RKO (cell line): ENCODE measurements around the gene KIRREL3.

Experiments used
- DNase-seq: peaks from one replicate; pipeline ENCODE4 v3.0.0-alpha.2; 2016; ENCODE audit warnings: low spot score

KIRREL3 gene

DNA sequence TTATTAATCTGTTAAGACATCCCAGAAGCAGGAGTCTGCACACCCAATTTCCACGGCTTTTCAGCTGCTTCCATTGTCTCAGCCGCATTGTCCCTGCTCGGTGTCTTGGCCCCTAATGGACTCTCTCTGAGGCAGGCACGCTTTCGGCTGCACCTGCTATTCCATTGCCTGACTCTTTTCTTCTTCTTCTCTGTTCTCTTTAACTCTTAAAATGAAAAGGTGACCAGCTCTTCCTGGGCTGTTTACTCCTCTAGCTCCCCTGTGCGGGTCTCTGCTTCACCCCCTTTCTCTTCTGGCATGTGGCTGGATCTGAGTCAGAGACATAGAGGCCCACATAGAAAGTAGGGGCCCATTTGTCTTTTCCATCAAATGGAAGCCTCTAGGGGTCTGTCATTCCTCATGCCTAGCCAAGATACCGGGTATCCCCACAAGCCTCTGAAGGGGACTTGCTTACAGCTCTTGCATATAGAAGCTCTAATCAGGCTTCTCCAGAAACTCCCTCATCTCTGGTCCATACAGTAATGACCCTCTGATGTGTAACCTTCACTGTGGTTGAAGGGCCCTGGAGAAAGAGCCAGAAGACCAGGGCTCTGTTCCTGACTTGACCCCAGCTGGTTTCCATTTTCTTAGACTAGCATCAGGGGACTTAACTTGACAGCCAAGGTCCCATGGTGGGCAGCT lies 401.2 kb downstream of the KIRREL3 start:
- no peak for DNase-seq

DNA sequence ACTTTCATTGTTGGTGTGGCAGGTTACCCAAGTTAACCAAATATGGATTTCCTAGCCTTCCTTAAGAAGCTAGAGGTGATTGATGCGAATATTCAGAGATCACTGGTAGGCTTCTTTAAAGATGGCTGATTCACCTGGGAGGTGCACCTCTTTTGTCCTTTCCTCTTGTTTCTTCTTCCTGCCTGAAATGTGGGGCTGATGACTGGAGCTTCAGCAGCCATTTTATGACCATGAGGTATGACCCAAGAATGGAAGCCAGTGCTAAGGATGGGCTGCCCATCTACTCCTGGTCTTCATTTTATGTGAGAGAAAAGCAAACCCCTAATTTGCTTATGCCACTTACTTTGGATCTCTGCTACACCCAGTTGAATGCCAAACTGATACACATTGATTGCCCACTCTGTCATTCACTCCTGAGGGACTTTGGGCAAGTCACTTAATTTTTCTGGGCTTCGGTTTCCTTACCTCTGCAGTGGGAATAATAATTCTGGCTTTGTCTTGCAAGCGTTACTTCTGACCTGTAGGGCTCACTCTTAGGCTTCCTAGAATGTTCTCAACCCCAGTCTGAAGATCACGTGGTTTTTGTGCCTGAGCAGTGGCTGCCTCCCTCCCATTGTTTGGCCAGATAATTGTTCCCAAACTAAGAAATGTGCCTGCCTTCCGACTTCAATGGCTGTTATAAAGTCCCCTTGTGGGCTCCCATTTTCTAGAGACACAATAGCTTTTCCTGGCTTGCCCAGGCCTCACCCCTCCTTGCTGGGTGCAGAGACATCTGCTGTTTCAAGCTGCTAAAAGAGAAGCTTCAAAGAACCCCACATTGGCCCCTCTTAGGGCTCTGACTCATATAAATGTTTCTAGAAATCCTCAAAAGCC lies 402.0 kb downstream of the KIRREL3 start:
- DNase-seq: no peak

DNA sequence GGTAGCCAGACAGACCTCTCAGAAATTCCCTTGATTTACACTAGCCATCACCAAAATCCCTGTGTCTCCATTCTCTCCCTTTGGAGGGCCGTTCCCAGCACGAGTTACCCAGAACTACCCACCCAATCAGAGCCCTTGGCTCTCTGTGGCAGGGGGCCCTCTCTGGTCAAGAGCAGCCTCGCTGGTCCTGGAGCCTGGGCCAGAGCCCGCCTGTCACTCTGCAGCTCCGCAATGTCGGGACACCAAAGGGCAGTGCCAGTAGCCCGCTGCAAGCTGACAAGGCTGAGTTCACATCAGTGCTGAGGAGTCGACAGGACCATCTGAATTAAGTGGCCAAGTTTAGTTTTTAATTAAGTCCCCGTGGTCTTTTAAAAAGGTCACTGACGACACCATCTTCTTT lies 403.5 kb downstream of the KIRREL3 start:
- no peak for DNase-seq

DNA sequence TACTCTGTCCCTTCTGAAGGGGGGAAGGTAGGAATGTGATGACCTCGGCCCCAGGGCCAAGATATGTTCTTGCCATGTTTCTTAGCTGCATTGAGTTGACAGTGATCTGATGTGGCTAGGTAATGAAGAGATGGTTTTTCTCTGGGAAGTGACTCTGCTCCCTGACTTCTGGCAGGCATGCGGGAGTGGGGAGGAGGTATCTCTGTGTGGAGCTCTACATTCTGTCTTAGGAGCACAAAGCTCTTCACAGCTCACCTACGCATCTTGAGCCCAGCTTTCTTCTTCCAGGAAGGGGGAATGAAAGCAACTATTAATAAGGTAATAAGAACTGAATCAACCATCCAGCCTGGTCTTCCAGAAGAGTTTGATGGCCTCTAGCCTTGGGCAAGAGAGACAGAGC lies 404.1 kb downstream of the KIRREL3 start:
- no peak for DNase-seq

DNA sequence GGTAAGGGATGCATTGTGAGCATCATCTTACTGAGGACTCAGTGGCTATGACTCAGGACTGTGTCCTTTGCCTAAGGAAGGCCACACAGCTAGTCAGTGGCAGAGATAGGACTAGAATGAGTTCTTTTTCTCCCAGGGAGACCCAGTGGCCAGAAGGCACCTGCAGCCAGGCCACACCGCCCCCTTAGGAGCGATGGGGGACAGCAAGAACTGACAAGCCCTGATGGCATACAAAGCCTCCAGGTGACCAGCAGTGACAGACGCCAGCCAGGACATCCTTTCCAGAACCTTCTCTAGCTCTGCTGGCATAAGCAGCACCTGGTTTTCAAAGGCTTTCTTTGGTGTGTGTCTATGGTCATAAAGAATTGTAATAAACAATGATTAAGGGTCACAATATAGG lies 405.0 kb downstream of the KIRREL3 start:
- DNase-seq: no peak

DNA sequence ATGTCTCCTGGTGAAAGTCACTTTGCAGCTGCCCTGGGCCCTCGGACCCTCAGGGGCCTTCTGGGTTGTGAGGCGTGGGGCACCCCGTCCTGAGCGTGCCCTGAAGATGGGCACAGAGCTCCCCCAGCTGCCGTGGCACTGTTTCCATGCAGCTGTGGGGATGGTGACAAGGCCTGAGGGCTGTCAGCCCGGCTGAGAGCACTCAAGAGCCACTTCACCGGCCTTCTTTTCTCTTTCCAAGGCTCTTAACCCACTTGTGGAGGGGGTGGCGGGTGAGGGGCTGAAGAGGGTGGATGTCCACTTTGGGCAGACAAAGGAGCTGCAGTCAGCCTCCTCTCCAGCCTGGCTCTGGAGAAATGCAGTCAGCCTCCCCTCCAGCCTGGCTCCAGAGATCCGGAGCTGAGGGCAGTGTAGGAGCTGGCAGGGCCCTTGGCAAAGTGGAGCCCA lies 405.6 kb downstream of the KIRREL3 start:
- no peak for DNase-seq

DNA sequence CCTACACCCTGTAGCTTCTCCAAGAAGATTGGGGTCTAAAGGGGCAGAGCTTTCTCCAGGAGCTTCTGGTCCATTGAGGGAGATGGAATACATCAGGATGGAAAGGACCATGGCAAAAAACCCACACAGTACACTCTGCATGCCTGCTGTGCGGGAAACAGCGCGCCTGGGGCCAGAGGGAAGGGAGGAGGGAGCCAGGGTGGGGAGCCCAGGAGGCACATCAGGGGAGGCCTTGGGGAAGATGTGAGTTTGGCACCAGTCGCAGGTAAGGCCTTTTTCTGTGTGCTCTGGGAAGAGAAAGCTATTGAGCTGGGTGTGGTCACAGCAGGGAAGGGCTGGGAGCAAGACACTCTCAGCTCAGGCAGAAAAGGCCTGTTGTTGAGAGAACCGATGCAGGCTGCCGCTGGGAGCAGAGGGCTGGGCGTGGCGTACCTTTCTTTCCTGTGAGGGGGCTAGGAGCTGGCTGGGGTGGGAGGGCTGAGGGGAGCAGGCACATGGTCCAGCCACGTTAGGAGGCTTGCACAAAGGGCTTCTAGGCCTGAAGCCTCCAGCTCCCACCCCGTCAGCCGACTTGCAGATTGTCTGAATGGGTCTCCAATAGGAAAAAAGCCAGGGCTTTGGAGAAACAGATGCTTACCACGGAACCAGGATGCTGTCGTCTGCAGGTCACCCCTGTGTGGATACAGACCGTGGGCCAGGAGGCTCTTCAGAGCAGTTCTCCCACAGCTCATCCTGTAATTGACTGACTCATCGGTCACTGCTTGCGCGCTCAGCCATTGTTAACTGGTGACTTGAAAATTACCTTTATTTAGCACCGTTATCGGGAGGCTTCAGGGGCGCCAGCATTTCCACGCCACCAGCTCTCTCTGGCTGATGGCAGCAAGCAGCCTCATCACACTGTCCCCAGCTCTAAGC lies 407.8 kb downstream of the KIRREL3 start:
- no peak for DNase-seq

DNA sequence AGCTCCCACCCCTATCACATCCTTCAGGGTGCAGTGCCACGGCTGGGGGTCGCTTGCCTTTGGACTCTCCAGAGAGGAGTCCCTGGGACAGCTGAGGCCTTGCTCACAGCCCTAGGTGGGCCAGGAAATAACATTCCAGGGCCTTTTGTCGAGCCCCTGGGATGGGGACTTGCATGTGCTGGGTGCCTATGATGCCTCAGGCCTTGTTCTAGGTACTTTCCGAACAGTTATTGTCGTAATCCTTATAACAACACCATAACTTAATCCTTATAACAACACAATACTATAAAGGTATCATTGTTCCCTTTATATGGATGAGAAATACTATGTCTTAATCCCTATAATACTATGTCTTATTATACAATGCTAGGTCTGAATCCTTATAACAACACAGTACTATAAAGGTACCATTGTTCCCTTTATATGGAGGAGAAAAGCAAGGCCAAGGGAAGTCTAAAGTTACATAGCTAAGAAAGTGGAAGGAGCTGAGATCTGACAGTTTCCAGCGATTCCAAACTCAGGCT lies 408.5 kb downstream of the KIRREL3 start:
- no peak for DNase-seq

DNA sequence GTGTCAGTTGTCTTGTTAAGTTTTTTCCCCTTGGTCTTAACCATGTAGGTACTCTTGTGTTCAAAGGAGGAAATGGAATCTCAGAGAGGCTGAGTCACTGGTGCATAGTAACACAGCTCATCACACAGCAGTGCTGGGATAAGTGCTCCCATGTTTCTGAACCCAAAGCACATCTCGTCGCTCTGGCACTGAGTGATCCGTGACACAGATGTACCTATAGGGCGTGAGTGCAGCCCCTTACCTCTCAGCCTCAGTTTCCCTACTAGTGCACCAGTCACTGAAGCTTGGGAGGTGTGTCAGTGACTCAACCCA lies 411.1 kb downstream of the KIRREL3 start:
- peak; percentile 18 for DNase-seq

DNA sequence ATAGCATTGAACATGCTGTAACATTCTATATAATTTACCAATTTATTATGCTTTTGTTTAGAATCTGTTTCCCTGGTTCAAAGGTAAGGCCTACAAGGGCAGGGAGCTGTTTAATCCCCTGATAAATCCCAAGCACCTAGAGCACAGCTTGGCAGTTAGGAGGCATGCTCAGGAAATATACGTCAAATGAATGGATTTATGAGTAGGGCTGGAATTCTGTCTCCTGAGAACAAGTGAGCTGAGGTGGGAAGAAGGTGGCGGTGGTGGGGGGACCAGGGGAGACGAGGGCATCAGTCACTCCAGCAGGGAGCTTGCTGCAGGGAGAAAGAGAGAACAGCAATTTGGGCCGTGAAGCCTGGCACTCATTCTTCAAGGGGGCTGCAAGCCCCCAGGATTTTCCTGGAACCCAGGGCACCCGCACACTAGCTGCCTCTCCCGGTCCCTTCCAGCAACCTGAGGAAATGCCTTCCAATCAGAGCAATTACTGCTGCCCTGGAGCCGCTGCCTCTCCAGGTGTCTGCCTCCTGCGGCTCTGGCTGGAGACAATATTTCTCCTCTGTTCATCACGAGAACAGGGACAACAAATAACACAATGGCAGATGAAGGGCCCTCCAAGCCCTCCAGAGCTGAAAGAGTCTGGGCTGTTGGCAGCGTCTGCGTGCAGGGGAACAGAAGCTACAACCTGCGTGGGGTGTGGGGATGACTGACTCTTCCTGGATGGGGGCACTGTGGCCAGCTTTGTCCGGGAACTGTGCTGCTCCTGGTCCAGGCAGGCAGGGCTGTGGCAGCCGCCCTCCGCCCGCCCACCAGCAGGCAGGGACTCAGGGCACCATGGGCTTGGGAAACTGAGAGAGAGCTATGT lies 411.7 kb downstream of the KIRREL3 start:
- DNase-seq: no peak

DNA sequence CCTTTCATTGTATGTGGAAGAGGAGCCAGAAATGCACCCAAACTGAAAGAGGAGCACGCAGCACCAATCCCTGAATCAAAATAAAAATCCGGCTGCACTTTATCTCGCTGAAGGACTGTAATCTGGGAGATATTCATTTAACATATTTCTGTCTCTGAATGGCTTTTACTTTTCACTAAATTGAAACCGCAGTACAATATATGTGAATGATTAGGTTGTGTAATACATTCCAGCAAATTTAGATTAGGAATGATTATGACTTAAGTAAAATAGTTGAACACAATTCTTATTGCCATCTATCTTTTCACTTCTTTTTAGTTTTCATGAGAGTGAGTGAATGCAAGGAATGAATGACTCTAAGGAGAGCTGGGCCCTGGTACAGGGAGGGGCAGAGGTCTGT lies 413.0 kb downstream of the KIRREL3 start:
- DNase-seq: no peak

DNA sequence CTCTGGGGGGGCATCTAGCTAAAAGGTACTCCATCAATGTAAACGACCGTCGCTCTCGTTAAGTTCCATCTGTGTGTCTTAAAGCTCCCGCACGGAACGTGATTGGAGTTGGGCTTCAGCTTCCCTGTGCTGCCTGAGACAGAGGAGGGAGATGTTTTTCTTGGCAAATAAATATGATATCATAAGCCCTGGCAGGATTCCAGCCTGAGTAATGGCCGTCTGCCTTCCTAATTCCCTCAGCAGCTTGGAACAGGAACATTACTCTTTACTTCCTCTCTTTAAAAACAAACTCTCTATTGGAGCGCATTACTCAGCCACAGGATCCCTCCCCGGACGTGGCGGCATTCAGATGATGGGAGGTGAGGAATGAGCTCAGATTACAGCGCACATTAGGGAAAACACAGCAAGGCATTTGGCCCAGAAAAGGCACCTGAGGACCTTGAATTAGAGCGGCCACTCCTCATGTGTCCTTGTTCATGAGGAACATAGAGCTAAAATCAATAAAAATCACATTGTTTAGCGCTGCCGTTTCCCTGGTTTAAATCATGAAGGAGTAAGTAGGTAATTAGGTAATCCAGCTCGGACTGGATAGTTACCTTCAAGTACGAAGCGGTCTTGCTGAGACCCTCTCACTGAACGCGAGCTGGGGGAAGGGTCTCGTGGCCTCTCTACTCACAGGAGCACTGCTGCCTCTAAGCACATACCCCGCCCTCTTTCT lies 414.6 kb downstream of the KIRREL3 start:
- peak; percentile 65 for DNase-seq

DNA sequence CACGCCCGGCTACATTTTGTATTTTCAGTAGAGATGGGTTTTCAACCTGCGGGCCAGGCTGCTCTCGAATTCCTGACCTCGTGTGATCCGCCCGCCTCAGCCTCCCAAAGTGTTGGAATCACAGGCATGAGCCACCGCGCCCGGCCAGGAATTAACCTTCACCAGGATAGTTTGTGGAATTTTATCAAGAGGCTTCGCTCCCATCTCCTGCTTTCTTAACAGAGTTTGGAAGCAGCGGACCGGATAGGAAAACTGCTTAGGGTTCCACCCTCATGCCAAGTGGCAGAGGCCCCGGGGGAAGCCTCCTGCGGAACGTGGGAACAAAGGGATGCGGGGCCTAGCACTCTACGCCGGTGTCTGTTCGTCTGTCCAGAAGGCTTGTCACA lies 415.2 kb downstream of the KIRREL3 start:
- DNase-seq: no peak

DNA sequence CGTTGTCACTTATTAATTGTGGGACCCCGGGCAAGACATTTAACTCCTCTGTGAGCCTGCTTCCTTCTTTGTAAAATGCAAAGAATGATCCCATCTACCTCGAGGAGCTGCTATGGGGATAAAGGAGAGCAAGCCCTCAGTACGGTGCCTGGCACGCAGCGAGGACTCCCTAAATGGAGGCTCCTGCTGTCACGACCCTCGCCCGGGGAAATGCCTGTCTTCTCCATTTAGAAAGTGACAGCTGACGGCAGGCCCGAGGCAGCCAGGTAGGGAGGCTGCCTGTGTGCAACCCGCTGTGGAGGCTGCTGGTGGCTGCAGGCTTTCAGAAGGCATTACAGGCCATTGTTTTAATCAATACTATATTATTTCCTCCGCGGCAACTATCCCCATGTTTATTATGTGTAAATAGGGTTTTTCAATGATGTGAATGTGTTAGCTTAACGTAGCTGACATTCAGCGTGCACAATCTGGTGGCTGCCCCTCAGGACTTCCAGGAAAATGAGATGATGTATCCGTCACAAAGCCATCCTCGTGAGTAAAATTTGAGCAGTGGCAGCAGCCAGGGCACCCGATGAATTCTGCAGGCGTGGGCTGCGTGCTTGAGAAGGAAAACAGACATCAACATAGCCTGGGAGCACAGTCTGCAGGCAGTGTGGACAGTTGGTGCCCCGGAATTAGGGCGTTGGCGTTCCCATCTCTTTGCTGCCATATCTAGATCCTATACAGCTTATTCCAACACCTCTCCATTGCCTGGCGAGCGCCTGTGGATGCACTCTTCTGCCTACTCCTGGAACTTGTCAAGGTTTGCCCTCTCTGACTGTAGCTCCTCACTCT lies 416.8 kb downstream of the KIRREL3 start:
- DNase-seq: no peak

DNA sequence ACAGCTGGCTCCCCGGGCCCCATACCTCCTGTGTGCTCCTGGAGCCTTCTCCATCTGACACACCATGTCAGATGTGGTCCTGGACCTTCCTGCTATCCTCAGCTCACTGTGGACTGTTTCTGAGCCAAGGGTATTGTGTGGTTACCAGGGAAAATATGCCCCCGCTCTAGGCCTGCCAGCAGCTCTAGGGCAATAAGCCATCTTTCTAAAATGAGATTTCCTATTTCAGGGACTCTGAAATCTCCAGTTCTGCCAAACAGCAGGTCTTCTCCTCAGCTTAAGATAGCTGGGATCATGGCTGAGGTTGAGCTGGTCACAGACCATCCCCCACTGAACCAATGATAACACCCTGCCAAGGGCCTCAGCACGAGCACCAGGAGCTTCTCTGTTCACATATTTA lies 417.5 kb downstream of the KIRREL3 start:
- DNase-seq: no peak

DNA sequence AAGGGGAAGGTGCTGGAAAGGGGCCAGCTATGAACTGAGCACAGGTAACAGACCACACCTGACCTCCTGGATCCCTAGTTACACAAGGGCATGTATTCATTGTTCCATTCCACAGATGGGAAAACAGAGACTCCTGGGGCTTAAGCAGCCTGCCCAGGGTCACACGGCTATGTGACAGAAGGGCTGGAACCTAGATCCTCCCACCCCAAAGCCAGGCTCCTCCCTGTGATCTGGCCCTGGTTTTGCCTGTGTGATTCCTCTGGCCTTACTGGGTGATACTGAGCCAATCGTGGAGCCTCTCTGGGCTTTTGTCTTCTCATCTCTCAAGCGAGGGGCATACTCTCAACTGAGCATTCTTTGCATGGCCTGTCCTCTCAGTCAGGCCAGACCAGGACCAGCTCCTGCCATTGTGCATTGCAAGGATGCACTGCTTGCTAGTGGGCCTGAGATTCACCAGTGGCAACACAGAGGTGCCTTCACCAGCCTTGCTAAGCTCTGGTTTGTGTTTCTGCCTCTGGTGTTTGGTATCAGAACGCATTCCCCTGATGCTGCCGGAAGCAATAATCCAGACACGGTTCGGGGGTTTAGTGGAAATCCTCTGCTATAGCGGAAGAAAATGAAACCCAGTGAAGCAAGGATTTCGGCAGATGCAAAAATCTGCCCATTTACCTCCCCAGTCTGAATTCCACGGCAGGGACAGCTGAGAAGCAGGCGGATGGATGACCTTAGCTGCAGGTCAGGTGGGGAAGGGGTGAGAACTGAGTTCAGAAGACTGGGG lies 418.5 kb downstream of the KIRREL3 start:
- no peak for DNase-seq

DNA sequence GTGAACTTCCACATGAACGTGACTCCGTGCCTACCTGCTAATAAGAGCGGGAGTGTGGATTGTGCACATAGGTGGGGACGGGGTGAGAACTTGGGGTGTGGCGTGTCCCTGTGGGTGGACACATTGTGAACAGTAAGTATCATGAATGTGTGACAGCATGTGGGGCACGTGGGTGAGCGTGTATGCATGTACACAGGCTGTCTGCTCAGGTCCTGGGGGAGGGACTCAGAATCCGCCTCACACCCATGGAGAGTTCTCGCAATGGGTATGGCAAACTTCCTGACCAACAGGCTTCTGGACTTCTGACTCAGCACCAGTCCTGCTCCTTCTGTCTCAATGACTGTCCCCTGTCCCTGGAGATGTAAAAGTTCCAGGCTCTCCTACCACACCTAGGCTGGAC lies 422.1 kb downstream of the KIRREL3 start:
- no peak for DNase-seq

DNA sequence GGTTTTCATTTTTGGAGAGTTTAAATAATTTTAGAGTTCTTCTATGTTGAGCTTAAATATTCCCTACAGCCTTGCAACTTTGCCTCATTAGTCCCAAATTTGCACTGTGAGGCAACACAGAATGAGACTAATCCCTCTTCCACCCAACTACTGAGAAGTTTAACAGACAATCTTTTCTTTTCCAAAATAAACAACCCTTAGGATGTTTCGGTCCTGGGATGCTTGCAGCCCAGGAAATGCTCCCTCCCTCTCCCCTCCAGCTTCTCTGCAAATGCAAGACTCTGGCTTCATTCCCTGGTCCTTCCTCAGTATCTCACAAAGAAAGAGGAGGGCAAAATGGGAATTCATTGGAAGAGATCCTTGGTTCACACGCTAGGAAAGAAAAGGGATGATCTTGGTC lies 422.5 kb downstream of the KIRREL3 start:
- no peak for DNase-seq

DNA sequence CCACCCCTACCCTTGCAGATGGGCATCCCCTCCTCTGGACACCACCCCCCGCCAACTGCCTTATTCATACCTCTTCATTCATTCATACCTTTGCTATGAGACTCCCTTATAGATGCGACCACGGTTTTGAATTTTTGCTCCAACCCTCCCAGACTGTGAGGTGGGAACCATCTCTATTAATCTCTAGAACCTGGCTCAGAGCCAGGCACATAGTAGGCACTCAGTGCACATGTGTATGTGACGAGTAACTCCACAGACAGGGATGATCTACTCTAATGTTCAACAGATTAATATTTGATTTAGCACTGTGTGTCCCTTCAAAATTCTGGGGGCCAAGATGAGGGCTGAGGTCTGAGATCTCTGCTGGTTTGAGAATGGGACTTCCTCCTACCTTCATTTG lies 424.7 kb downstream of the KIRREL3 start:
- no peak for DNase-seq
